ENCODE measurements around the gene POM121L2.

Gene POM121L2

DNA sequence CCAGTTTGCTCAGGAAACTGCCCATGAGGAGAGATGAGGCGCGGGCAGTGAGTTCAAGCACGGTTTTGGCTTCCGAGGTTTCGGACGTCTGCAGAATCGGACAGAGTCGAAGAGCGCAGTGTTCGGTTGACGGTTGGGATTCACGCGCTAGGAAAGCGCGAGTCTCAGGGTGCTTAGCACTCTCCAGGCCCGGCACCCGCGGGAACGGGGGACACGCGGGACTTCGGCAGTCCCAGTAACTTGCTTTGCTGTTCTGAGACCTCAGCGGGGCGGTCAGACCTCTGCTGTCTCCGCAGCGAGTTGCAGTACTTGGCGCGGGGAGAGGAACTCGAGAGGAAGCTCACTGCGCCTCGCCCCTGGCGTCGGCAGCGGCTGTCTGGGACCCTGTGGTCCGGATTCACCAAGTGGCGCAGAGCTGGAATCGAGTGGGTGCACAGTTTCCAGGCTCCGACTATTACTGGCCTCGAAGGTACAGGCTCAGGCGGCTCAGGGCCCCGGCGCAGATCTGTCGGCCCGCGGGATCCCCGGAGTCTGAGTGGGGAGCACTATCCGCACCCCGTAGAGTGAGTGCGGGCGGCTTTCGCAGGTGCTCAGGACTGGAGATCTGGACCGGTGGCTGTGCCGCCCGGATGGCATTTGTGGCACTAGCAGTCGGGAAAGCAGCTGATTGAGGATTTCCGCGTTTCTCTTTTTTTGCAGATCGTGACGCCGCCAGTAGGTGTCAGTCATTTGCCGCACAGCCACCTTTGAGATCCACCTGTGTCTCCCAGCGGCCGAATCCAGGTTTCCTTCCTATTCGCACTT, at the start of gene POM121L2:
Gene POM121L2 (minus strand): TSS at position 128 of the 804 bp plus-strand sequence. CDS start 103 bp downstream, at position 25.
- Histone ChIP-seq H3K4me1 (ENCODE audit: control insufficient read depth in 2 of 2, insufficient read depth in 2 of 2, low read length in 2 of 2) (peaks cover 3 to 8% of the 10 kb centered on the region in 2 donors), H3K36me3 (ENCODE audit: control insufficient read depth in 2 of 2, insufficient read depth in 2 of 2, low read length in 2 of 2) (no peaks in the 10 kb centered on the region), H3K4me3 (ENCODE audit: low read length in 2 of 2) (peak within 1 kb of the TSS; percentile 68 to 70), H3K9ac (ENCODE audit: low read depth in 1 of 2, low read length in 2 of 2) (peak within 1 kb of the TSS; percentile 36 to 72), H3K27ac (ENCODE audit: low read depth in 2 of 2, low read length in 2 of 2) (no peak within 1 kb of the TSS), H3K27me3 (ENCODE audit: control insufficient read depth in 2 of 2, insufficient read depth in 2 of 2, low read length in 2 of 2) (peaks cover 22 to 33% of the 10 kb centered on the region in 2 donors), H3K9me3 (ENCODE audit: control insufficient read depth in 2 of 2, low read length in 2 of 2) (no peaks in the 10 kb centered on the region)

DNA sequence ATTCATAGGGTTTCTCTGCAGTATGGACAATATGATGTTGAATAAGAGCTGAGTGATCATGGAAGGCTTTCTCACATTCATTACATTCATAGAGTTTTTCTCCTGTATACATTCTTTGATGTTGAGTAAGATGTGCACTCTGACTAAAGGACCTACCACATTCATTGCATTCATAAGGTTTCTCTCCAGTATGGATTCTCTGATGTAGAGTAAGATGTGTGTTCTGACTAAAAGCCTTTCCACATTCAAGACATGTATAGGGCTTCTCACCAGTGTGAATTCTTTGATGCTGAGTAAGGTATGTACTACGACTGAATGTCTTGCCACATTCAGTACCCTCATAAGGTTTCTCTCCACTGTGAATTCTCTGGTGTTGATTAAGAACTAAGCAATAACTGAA, 47.2 kb upstream of the POM121L2 start:
- Histone ChIP-seq H3K9ac (ENCODE audit: low read depth in 1 of 2, low read length in 2 of 2) (no peak overlapping the region), H3K9me3 (ENCODE audit: control insufficient read depth in 2 of 2, low read length in 2 of 2) (peaks cover 16 to 18% of the 10 kb centered on the region in 2 donors), H3K27me3 (ENCODE audit: control insufficient read depth in 2 of 2, insufficient read depth in 2 of 2, low read length in 2 of 2) (no peaks in the 10 kb centered on the region), H3K4me1 (ENCODE audit: control insufficient read depth in 2 of 2, insufficient read depth in 2 of 2, low read length in 2 of 2) (no peaks in the 10 kb centered on the region), H3K27ac (ENCODE audit: low read depth in 2 of 2, low read length in 2 of 2) (no peak overlapping the region), H3K4me3 (ENCODE audit: low read length in 2 of 2) (no peak overlapping the region), H3K36me3 (ENCODE audit: control insufficient read depth in 2 of 2, insufficient read depth in 2 of 2, low read length in 2 of 2) (peaks cover 7 to 12% of the 10 kb centered on the region in 2 donors)

DNA sequence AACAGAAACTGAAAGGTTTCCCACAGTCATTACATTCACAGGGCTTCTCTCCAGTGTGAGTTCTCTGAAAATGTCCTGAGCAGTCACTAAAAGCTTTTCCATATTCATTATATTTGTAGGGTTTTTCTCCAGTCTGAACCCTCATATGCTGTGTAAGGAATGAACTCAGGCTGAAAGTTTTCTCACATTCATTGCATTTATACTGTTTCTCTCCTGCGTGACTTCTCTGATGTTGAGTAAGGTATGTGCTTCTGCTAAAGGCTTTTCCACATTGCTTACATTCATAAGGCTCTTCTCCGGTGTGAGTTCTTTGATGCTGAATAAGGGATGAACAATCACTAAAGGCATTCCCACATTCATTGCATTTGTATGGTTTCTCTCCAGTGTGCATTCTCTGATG, 46.7 kb upstream of the POM121L2 start:
- H3K9me3 ChIP-seq (ENCODE audit: control insufficient read depth in 2 of 2, low read length in 2 of 2) = peaks cover 16 to 18% of the 10 kb centered on the region in 2 donors
- no peak overlapping the region for H3K9ac ChIP-seq (ENCODE audit: low read depth in 1 of 2, low read length in 2 of 2)
- no peak overlapping the region for H3K4me3 ChIP-seq (ENCODE audit: low read length in 2 of 2)
- H3K4me1 ChIP-seq (ENCODE audit: control insufficient read depth in 2 of 2, insufficient read depth in 2 of 2, low read length in 2 of 2) = no peaks in the 10 kb centered on the region
- peaks cover 7 to 12% of the 10 kb centered on the region in 2 donors for H3K36me3 ChIP-seq (ENCODE audit: control insufficient read depth in 2 of 2, insufficient read depth in 2 of 2, low read length in 2 of 2)
- H3K27me3 ChIP-seq (ENCODE audit: control insufficient read depth in 2 of 2, insufficient read depth in 2 of 2, low read length in 2 of 2) = no peaks in the 10 kb centered on the region
- no peak overlapping the region for H3K27ac ChIP-seq (ENCODE audit: low read depth in 2 of 2, low read length in 2 of 2)

DNA sequence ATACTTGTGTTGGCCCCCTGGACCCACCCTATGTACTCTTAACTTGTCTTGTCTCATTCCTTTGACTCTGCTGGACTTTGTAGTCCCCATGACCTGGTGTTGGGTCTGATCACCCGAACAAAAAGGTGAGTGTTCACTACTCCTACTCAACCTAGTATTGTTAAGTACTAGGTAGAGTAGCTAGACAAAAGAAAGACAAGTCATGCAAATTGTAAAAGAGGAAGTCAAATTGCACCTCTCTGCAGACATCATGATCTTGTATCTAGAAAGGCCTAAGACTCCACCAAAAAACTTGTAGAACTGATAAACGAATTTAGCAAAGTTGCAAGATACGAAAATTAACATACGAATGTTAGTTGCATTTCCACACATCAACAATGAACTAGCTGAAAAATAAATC, 40.8 kb upstream of the POM121L2 start:
- Histone ChIP-seq H3K27ac (ENCODE audit: low read depth in 2 of 2, low read length in 2 of 2) (no peak overlapping the region), H3K27me3 (ENCODE audit: control insufficient read depth in 2 of 2, insufficient read depth in 2 of 2, low read length in 2 of 2) (no peaks in the 10 kb centered on the region), H3K36me3 (ENCODE audit: control insufficient read depth in 2 of 2, insufficient read depth in 2 of 2, low read length in 2 of 2) (no peaks in the 10 kb centered on the region), H3K4me3 (ENCODE audit: low read length in 2 of 2) (no peak overlapping the region), H3K9ac (ENCODE audit: low read depth in 1 of 2, low read length in 2 of 2) (no peak overlapping the region), H3K9me3 (ENCODE audit: control insufficient read depth in 2 of 2, low read length in 2 of 2) (peaks cover 0 to 3% of the 10 kb centered on the region in 2 donors), H3K4me1 (ENCODE audit: control insufficient read depth in 2 of 2, insufficient read depth in 2 of 2, low read length in 2 of 2) (no peaks in the 10 kb centered on the region)

DNA sequence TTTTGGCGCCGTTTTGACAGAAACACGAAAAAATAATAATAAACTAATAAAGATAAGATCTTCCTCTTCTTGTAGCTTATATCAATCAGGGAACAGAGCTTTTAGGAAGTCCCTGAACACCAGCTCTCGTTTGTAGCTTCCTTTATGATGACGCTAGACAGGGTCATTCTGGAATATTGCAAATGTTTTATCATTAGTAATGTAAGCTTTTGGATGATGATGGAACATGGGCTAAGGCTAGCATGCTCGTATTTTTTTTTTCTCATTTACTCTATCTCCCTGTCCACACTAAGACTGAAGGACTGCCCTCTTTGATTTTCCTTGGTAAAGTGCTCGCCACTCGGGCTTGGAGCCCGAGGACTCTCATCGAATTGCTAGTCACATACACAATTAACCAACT, 22.1 kb upstream of the POM121L2 start:
- Histone ChIP-seq H3K9me3 (ENCODE audit: control insufficient read depth in 2 of 2, low read length in 2 of 2) (peaks cover 0 to 2% of the 10 kb centered on the region in 2 donors), H3K27me3 (ENCODE audit: control insufficient read depth in 2 of 2, insufficient read depth in 2 of 2, low read length in 2 of 2) (peaks cover 5 to 10% of the 10 kb centered on the region in 2 donors), H3K9ac (ENCODE audit: low read depth in 1 of 2, low read length in 2 of 2) (no peak overlapping the region), H3K4me1 (ENCODE audit: control insufficient read depth in 2 of 2, insufficient read depth in 2 of 2, low read length in 2 of 2) (no peaks in the 10 kb centered on the region), H3K36me3 (ENCODE audit: control insufficient read depth in 2 of 2, insufficient read depth in 2 of 2, low read length in 2 of 2) (no peaks in the 10 kb centered on the region), H3K4me3 (ENCODE audit: low read length in 2 of 2) (no peak overlapping the region), H3K27ac (ENCODE audit: low read depth in 2 of 2, low read length in 2 of 2) (no peak overlapping the region)

DNA sequence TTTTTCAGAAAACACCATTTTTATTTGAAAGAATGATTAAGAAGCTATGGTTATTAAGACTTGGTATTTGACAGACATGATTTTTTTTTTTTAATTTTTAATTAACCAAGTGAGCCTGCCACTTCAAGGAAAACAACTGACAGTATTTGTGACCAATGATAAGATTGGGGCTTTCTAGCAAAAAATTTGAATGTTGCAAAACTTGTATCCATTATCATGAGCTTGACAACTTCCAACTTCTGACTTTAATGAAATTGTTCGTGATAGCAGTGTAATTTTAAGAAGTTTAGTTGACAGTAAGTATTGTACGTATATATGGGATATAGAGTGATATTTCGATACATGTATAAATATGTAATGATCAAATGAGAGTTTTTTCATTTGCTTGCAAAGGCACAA, 21.6 kb upstream of the POM121L2 start:
- Histone ChIP-seq H3K4me1 (ENCODE audit: control insufficient read depth in 2 of 2, insufficient read depth in 2 of 2, low read length in 2 of 2) (no peaks in the 10 kb centered on the region), H3K9me3 (ENCODE audit: control insufficient read depth in 2 of 2, low read length in 2 of 2) (peaks cover 0 to 2% of the 10 kb centered on the region in 2 donors), H3K4me3 (ENCODE audit: low read length in 2 of 2) (no peak overlapping the region), H3K9ac (ENCODE audit: low read depth in 1 of 2, low read length in 2 of 2) (no peak overlapping the region), H3K27ac (ENCODE audit: low read depth in 2 of 2, low read length in 2 of 2) (no peak overlapping the region), H3K27me3 (ENCODE audit: control insufficient read depth in 2 of 2, insufficient read depth in 2 of 2, low read length in 2 of 2) (peaks cover 5 to 10% of the 10 kb centered on the region in 2 donors), H3K36me3 (ENCODE audit: control insufficient read depth in 2 of 2, insufficient read depth in 2 of 2, low read length in 2 of 2) (no peaks in the 10 kb centered on the region)

DNA sequence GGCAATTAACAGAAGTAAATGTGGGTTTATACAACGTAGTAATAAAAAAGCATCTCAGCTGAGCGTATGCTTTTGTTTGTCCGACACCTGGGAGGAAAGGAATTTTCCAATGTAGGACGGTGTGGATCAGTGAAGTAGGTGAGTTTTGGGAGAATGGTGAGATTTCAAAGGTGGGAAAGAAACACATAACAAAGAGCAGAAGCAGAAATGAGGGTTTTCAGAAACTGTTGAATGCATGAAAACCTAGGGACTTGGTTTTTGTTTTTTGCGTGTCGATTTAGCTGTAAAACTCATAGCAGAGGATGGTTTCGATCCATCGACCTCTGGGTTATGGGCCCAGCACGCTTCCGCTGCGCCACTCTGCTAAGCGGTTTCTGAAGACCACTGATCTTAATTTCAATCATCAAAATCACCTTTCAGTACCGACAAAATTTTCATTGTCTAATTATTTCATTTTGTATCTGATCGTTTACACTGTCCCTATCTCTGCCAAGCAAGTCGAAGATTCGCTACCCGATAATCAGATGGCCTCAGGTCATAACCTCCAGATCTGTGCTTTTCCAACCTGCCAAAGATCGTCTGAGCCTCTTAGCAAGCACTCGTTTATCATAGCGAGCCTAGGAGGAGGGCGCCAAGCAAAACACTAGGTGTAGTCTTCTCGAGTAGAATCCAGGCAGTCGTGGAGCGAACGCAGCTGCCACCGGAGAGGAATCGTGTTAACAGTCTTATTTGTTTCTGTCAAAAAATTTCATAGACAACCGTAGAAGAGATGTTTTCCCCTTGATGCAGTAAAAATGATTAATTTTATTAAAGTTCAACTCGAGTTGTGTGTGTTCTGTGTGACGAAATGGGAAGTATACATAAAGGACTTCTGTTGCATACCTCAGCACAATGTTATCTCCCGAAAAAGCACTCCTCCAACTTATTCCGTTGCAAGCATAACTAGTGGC, 20.9 kb upstream of the POM121L2 start:
- H3K4me3 ChIP-seq (ENCODE audit: low read length in 2 of 2) = no peak overlapping the region
- peaks cover 5 to 10% of the 10 kb centered on the region in 2 donors for H3K27me3 ChIP-seq (ENCODE audit: control insufficient read depth in 2 of 2, insufficient read depth in 2 of 2, low read length in 2 of 2)
- H3K27ac ChIP-seq (ENCODE audit: low read depth in 2 of 2, low read length in 2 of 2) = no peak overlapping the region
- H3K9ac ChIP-seq (ENCODE audit: low read depth in 1 of 2, low read length in 2 of 2) = no peak overlapping the region
- no peaks in the 10 kb centered on the region for H3K4me1 ChIP-seq (ENCODE audit: control insufficient read depth in 2 of 2, insufficient read depth in 2 of 2, low read length in 2 of 2)
- H3K36me3 ChIP-seq (ENCODE audit: control insufficient read depth in 2 of 2, insufficient read depth in 2 of 2, low read length in 2 of 2) = no peaks in the 10 kb centered on the region
- peaks cover 0 to 2% of the 10 kb centered on the region in 2 donors for H3K9me3 ChIP-seq (ENCODE audit: control insufficient read depth in 2 of 2, low read length in 2 of 2)

DNA sequence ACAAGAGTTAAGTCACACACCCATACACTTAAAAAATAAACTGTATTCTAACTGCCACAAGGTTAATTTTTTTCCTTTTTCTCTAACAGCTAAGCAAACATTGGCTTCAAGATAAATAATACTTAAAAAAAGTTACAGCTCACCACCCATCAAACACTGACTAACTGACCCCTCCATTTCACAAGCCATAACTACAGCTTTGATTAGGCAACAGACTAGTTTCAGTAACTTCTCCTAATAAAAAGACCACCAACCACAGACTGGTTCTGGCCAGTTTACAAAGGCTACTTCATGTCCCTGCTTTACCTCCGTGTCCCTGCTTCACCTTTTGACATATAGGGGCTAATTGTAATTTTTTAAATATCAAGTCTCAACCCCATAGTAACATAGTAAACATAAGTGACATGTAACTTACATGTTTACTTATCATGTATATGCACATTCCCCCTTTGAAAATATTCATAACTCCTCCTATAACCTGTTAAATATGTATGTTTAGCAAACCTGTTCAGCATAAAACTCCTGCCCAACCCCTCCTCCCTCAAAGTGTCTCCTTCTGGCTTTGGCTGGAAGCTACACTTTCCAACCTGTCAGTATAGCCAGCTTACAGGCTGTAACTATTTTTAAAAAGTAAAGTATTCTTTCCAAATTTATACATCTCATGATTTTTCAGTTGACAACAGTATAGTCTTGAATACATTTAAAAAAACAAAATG, 15.1 kb upstream of the POM121L2 start:
- Histone ChIP-seq H3K27ac (ENCODE audit: low read depth in 2 of 2, low read length in 2 of 2) (no peak overlapping the region), H3K9me3 (ENCODE audit: control insufficient read depth in 2 of 2, low read length in 2 of 2) (no peaks in the 10 kb centered on the region), H3K4me1 (ENCODE audit: control insufficient read depth in 2 of 2, insufficient read depth in 2 of 2, low read length in 2 of 2) (no peaks in the 10 kb centered on the region), H3K4me3 (ENCODE audit: low read length in 2 of 2) (no peak overlapping the region), H3K27me3 (ENCODE audit: control insufficient read depth in 2 of 2, insufficient read depth in 2 of 2, low read length in 2 of 2) (peaks cover 5% of the 10 kb centered on the region in 2 donors), H3K36me3 (ENCODE audit: control insufficient read depth in 2 of 2, insufficient read depth in 2 of 2, low read length in 2 of 2) (no peaks in the 10 kb centered on the region), H3K9ac (ENCODE audit: low read depth in 1 of 2, low read length in 2 of 2) (no peak overlapping the region)

DNA sequence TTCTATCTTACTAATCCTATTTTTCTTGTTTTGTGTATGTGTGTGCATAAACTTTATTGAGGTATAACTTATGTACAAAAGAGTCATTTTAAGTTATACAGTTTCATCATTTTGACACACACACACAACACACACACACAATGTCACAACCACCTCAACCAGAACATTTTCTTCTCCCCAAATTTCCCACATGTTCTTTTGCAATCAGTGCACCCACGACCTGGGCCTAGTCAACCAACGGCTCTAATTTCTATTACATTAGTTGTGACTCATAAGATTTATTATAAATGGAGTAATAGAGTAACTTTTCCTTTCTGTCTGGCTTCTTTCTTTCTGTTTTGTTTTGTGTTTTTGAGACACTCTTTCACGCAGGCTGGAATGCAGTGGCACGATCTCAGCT, 9.8 kb upstream of the POM121L2 start:
- Histone ChIP-seq H3K9ac (ENCODE audit: low read depth in 1 of 2, low read length in 2 of 2) (no peak overlapping the region), H3K27me3 (ENCODE audit: control insufficient read depth in 2 of 2, insufficient read depth in 2 of 2, low read length in 2 of 2) (no peaks in the 10 kb centered on the region), H3K36me3 (ENCODE audit: control insufficient read depth in 2 of 2, insufficient read depth in 2 of 2, low read length in 2 of 2) (no peaks in the 10 kb centered on the region), H3K27ac (ENCODE audit: low read depth in 2 of 2, low read length in 2 of 2) (no peak overlapping the region), H3K4me1 (ENCODE audit: control insufficient read depth in 2 of 2, insufficient read depth in 2 of 2, low read length in 2 of 2) (no peaks in the 10 kb centered on the region), H3K4me3 (ENCODE audit: low read length in 2 of 2) (no peak overlapping the region), H3K9me3 (ENCODE audit: control insufficient read depth in 2 of 2, low read length in 2 of 2) (no peaks in the 10 kb centered on the region)

Data from mucosa of rectum (tissue), 2 donors.